ENCODE data around the gene CAMK1D.
A peak's percentile ranks its signal among the peaks of the same experiment; 100 is the strongest.

The CAMK1D gene

DNA sequence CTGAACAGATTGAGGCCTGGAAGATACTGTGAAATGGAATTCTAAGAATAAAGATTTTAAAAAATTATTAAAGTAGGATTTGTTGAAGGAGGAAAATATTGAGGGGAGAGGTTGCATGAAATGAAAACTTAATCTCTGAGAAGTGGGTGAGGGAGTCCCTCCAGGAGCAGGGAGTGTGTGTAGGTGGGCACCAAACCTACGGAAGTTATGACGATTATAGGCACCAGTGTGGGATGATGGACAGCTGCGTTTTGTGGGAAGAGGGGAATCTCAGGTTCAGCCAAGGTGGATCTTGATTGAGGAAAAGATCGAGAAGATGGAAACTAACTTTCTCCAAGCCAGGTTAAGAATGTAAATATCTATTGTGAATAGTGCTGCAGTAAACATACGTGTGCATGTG, 405.7 kb downstream of the CAMK1D start:
- no peak for DNase-seq (ENCODE audit: low read depth, low spot score)

- no peak for DNase-seq (ENCODE audit: low read depth, low spot score)
Measured at GRCh38 chr10:12757351-12757750, 408.0 kb downstream of the CAMK1D start.

GRCh38 chr10:12758271-12758670, 408.9 kb downstream of the CAMK1D start:
- DNase-seq (ENCODE audit: low read depth, low spot score): no peak

- DNase-seq (ENCODE audit: low read depth, low spot score): no peak
Measured at GRCh38 chr10:12766223-12766622, 416.9 kb downstream of the CAMK1D start.

DNA sequence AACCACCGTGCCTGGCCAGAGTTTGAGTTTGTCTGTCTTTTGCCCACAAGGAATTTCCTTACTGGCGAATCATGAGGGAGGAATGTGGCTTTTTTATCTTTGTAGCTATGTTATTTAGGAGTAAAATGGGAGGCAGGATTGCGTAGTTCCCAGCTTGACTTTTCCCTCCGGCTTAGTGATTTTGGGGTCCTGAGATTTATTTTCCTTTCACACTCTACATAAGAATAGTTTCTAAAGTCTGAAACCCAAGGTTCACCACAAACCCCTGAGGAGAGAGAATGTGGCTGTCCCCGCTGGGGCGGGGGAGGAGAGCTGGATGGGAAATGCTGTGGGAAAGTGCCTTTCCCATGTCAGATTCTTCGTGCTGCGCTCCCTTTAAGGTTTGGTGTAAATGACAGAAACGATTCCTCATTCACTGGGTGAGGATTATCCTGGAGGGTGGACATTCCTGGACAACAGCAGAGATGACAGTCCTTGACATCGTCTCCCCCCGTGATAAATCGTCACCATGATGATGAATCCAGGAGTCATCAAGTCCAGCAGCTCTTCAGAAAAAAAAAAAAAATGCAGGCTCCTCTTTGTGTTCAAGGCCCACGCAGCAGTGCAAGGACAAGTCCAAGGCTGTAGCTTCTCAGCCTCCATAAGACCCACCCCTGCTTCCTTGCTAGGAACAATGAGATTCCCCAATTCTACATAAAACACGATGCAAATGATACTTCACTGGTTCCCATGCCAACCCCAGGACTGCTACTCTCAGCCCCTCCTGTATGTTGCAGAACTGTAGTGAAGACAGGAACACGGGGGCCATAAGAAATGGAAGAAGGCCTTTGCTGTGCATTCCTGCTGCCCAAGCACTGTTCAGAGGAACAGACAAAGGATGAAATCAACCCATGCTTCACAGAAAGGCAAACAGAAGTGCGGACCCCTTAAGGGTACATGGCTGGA, 419.1 kb downstream of the CAMK1D start:
- peak; percentile 48 for DNase-seq (ENCODE audit: low read depth, low spot score)

DNA sequence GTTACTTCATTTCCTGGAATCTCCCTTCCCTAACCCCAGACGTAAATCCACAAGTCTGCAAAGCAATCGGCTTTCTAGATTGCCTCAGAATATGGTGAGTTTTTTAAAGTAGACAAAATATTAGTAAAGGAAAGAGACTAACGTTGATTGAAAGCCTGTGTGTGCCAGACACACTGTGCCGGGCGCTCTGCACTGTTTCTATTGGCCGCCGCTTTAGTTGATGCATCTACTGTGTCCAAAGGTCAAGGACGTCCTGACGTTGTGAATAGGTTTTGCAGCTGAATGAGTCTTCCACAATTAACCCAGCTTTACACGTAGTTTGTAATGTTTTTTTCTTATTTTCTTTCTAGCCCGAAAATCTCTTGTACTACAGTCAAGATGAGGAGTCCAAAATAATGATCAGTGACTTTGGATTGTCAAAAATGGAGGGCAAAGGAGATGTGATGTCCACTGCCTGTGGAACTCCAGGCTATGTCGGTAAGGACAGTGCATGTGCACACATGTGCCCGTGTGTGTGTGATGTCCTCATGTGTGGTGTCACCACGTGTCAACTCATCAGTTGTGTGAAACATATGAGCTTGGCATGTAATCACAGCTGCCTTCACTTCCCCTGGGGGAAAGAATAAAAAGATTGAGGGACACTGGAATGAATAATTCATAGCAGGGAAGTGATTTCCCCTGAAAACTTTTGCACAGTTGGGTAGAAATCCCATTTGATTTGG, 420.1 kb downstream of the CAMK1D start:
- no peak for DNase-seq (ENCODE audit: low read depth, low spot score)

GRCh38 chr10:12771981-12772760, 422.8 kb downstream of the CAMK1D start:
- DNase-seq (ENCODE audit: low read depth, low spot score): peak; percentile 50

DNA sequence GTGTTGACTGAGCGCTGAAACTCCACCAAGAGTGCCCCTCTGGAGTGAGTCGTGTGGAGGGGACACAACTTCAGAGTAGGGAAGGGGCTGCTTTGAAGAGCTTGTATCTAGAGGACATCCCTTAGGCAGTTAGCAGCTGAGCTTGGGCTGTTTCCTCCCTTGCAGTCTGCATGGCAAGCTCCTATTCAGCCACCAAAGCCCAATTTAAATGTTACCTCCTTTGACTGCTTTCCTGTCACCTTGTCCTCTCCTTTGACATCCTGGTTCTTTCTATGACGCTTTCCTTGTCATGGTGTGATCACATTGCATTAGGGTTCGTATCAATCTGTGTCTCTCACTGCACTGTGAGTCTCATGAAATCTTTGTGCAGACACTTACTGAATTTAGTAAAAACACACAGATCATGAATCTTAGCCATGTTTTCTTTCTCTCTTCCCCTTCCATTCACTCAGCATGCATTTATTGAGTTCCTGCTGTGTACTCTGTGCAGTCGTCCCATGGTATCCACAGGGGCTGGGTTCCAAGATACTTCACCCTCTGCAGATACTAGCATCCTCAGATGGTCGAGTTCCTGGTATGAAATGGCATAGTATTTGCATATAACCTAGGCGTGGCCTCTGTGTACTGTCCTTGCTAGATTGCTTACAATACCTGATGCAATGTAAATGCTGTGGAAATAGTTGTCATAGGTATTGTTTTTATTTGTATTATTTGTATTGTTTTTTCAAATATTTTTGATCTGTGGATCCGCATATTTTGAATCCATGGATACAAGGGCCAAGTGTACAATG, 423.6 kb downstream of the CAMK1D start:
- no peak for DNase-seq (ENCODE audit: low read depth, low spot score)

DNA sequence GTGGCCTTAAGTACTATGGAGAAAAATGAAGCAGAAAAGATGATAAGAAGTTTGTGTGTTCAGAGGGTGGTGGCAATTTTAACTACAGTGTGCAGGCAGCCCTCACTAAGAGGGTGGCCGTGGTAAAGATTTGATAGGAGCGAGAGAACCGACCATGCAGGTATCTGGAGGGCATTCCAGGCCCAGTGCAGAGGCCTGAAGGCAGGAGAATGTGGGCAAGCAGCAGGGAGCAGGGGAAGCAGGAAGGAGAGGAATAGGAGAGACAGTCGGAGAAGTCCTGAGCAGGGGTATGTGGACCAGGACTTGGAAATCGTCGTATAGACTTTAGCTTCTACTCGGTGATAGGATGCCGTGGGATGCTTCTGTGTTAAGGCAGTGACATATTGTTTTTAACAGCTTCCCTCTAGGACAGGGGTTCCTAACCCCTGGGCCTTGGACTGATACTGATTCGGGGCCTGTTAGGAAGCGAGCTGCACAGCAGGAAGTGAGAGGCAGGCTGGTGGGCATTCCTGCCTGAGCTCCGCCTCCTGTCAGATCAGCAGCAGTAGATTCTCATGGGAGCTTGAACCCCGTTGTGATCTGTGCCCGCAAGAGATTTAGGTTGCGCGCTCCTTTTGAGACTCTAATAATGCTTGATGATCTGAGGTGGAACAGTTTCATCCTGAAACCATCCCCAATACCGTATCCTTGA, 425.0 kb downstream of the CAMK1D start:
- peak; percentile 64 for DNase-seq (ENCODE audit: low read depth, low spot score)

DNA sequence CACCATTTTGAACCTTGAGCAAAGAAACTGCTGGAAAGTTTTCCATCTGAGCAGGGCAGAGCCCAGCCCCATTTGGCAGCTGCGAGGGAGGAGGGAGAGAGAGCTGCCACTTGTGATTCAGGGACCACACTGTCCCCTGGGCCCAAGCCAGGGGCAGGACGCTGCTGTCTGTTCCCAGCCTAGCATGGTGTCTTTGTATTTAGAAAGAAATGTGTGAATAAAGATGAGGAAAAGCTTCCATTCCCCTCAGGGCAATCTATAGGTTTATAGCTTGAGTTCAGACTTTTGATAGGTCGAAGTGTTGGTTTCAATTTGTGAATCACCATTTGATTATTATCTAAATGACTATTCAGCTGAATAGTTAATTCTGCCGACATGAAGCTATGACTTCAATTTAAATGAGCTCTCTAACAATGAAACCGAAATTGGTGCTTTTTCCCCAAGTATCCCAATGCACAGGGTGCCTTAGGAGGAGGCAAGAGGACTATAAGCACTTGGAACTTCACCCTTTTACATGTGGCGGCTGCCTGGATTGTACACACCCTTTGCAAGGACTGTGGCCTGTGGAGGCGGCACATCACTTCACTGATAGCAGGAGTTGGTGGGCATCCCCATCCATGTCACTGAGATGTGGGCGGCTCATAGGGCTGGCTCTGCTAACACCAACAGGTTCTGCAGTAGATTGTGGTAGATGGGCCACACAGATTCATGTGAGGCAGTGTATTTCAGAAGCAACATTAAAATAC, 428.7 kb downstream of the CAMK1D start:
- no peak for DNase-seq (ENCODE audit: low read depth, low spot score)

DNA sequence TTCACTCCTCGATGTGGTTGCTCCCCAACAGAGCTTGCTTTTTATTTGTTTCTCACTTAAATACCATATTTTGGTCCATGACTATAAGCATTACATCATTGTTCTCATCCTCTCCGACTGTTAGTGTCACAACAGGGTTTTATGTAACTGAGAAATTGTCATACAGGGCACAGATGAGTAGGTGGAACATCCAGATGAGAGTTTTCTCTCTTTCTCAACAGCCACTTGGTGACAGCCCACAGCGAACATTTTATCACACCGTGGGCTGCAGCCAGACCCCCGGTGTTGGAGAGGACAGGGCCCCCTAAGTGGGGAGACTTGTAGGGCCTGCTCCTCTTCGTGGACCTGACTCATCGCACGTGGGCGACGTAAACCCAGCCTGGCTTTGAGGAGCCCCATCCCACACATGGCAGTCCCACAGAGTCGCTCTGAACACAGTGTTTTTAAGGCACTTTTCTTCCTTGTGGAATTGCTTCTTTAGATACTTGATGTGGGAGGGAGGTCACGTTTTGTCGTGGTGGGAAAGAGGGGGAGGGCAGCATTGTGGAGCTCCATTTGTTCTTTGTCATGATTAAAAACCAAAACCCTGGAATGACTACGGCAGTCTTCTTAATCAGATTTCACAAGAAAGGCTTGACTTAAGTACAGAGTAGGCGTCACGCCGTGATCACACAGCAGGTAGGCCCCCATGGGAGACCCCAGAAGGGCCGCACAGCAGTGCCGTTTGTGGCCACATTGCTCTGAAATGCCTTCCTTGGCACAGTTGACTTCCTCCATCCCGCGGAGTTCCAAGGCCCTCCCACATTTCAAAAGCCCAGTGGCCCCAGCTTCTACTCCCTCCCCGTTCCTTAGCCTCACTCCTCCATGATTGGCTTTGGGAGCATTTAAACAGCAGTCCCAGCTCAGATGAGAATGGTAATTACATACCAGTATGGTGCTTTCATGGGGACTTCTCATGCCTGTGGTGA, 431.6 kb downstream of the CAMK1D start:
- no peak for DNase-seq (ENCODE audit: low read depth, low spot score)

- DNase-seq (ENCODE audit: low read depth, low spot score): peak; percentile 19
Measured at GRCh38 chr10:12781976-12782375, 432.6 kb downstream of the CAMK1D start.

- DNase-seq (ENCODE audit: low read depth, low spot score): peak; percentile 62
Measured at GRCh38 chr10:12782537-12782936, 433.2 kb downstream of the CAMK1D start.

- no peak for DNase-seq (ENCODE audit: low read depth, low spot score)
Measured at GRCh38 chr10:12783293-12783692, 433.9 kb downstream of the CAMK1D start.

DNA sequence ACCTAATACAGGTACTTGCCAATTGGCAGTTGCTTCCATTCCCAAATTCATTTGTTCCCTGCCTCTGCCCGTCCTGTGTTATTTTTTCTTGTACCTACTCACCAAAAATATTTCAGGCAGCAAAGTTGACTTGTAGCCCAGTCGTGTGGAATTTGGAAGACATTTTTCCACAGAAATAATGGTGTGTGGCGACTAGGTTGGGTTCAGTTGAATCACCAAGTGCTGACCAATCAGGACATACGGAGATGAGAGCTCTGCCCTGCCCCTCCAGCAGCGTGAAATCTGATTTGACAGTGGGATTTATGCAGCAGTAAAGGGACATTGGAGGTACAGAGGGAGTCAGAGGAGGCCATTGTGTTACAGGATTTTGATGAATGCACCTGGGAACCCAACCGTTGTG, 435.3 kb downstream of the CAMK1D start:
- DNase-seq (ENCODE audit: low read depth, low spot score): no peak

DNA sequence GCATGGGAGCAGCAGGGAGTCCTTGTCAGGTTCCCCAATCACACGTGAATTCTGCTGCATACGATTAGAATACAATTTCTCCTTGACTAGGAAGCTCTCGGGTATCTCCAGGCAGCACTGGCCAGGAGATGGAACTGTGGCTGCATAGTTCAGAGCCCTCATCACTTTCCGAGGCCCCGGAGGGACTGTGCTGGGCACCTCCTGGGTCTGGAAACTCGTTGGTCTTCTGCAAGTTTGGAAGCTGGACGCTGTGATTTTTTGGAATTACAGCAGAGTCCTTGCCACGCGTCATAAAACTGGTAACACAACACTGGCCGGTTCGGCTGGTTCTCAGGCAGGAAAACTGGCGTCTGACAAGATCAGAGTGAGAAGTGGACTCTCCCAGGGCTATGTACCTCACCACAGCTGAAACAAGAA, 436.1 kb downstream of the CAMK1D start:
- peak; percentile 68 for DNase-seq (ENCODE audit: low read depth, low spot score)

DNA sequence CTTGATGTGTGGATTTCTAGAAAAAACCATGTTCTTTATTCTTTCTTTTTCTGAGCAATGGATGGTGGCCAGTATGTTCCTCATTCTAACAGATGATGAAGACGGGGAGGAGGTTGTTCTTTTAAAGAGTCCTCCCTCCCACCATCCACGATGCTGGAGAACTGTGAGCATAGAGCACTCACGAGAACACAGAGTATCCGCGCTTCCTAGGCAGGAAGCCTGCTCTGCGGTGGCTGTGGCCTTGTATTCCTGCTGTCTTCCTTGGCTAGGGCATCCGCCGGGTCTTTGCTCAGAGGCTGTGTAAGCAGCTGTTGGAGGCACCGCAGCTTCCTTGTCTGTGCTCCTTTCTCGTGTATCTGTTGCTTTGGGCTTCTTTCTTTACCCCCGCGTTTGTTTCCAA, 437.9 kb downstream of the CAMK1D start:
- DNase-seq (ENCODE audit: low read depth, low spot score): no peak

DNA sequence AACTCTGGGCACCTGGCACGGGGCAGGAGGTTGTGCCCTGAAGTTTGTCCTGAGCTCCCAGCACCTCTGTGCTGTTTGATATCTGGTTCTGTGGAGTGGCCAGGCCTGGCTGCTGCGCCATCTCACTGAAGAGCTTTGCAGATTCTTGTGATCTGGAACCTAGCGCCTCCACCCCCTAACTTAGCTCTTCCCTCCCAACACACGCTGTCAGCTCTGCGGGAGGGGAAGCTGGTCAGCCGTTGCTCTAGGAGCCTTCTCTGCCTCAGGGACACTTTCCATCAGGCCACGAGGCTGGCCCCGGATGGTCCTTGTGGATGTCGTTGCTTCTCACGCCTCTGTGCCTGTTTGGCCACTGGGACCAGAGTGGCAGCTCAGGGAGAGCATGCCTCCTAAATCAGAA, 438.9 kb downstream of the CAMK1D start:
- peak; percentile 72 for DNase-seq (ENCODE audit: low read depth, low spot score)

DNA sequence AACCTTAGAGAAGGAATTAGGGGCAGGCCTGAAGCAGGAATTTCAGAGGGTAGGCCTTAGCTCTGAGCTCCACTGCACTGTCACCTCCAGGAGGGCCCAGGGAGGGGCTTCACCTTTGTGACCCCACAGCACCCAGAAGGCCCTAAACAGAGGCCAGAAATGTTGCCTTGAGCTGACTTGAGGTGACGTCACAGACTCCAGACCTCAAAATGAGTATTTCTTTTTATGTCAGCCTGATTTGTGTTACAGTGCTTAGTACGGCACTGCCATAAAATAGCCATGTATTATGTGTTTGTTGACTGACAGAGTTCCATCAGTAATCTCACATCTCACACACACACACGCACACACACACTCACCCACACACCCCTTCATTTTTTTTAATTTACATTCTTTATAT, 440.9 kb downstream of the CAMK1D start:
- DNase-seq (ENCODE audit: low read depth, low spot score): no peak

Measured in ELF-1 (cell line).